CD4-positive, alpha-beta T cell treated with Interleukin-17A for 4 hours (primary cell): ENCODE measurements around the gene ZBTB40.

ENCODE experiments used
- DNase-seq: peaks from one replicate; pipeline ENCODE4 v3.0.0-alpha.2; 2020; ENCODE audit warnings: mixed read lengths

The ZBTB40 gene

DNA sequence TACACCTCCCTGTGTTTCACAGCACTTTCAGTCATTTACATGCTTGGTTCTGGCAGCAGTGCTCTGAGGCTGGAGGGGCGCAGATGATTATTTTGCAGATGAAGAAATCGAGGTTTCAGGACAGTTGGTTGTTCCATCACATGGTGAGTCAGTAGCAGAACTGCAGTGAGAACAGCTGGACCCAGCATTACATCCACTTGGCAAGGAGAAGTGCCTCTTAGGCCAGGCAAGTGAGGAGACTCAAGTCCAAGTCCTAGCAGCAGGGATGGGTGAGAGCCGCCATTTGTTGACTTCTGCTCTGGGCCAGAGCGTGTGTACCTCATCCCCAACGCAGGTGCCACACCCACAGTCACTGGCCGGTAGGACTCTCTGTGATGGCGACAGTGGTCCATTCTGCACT, 84.9 kb downstream of the ZBTB40 start:
- DNase-seq = no peak

DNA sequence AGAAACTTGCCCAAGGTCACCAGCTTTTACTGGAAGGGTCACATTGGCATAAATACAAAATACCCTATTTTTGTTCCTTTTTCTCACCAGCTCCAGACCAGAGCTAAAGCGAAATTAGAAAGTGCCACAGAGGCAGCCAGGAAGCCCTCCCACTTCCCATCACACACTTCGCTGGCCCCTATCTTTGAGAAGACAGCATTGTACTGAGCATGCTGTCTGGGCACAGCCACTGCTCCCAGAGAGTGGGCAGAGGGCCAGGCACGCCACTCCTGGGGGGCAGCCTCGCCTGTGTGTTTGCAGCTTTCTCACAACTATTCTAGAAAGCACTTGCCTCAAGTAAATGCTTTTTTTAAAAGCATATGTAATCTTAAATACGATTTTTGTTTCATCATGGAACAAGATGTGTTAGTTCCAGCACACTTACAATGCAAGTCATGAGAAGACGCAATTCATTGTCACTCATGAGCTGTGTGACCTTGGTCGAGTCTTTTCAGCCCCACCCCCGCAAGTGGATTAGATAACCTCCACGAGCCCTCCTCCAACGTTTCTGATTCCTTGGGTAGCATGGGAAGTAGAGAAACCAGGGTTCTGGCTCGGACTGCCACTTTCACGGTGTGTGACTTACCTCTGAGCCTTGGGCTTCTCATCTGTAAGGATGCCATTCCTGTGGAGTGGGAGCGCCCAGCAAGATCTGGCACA, 85.9 kb downstream of the ZBTB40 start:
- no peak for DNase-seq

DNA sequence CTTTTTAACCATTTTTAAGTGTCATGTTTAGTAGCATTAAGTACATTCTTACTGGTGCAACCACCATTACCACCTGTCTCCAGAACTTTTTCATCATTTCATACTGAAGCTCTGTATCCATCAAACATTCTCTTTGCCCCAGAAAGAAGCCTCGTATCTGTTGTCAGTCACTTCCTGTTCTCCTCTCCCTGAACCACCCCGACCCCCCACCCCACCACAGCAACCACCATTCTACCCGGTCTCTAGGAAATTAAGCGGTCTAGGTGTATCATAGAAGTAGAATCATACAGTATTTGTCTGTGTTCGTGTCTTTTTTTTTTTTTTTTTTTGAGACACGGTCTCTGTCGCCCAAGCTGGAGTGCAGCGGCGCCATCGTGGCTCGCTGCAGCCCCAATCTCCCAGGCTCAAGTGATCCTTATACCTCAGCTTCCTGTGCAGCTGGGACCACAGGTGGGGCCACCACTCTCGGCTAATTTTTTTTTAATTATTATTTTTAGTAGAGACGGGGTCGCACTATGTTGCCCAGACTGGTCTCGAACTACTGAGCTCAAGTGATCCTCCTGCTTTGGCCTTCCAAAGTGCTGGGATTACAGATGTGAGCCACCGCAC, 88.0 kb downstream of the ZBTB40 start:
- no peak for DNase-seq

DNA sequence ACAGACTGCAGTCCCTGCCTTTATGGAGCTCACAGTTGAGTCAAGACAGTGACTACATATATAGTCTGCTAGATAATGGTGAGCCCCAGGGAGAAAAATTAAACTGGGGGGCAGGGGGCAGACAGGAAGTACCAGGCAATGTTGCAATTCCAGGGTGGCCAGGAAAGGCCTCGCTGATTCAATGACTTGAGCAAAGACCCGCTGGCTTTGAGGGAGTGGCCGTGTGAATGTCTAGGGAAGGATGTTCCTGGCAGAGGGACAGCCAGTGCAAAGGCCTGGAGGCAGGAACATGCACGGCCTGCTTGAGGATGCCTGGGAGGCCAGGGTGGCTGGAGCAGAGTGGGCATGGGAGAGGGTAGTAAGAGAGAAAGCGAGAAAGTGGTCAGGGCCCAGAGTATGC, 88.7 kb downstream of the ZBTB40 start:
- no peak for DNase-seq

DNA sequence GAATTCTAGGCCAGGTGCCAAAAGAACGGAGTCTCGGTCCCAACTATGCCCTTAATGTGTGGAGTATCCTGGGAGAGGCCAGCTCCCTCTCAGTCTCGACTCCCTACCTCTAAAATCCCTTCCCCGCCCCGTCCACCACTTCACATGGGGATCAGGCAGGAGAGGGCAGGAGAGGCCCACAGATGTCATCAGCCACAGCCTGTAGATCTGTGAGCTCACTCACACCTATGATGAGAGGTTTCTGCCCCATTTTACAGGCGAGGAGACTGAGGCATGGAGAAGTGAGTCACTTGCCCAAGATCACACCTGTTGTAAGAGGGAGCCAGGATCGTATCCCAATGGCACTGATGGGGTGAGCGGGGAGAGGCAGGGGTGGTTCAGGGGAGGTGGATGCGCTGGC, 91.2 kb downstream of the ZBTB40 start:
- DNase-seq = no peak

DNA sequence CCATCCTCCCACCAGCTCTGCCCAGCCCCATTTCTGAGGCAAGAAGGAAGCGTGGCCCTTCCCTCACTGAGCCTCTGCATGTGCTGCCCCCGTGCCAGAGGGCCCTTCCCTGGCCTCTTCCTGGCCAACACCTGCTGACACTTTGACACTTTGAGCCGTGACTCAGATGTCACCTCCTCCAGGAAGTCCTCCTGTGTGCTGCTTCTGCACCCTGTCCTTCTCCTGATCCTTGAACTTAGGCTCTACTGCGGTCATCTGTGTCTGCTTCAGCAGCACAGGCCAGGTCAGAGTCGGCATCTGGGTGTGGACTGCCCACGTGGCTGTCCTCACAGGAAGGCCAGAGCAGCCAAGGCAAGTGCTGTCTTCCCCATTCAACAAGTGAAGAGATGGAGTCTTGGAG, 92.0 kb downstream of the ZBTB40 start:
- DNase-seq = no peak

DNA sequence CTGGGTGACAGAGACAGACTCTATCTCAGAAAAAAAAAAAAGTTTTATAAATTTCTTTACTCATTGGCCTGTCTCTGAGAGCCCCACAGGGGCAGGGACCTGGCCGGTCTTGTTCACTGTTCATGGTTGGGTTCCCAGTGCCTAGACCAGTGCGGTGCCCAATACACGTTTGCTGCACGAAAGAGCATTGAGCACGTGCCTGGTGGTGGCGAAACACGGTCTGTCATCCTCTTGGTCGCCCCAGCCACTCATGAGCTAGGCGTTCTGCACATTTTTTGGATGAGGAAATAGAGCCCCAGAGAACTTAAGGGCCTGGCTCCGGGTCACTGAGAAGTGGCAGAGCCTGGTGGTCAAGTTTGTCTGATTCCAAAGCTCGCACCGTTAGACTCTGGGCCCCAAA, 93.0 kb downstream of the ZBTB40 start:
- no peak for DNase-seq

DNA sequence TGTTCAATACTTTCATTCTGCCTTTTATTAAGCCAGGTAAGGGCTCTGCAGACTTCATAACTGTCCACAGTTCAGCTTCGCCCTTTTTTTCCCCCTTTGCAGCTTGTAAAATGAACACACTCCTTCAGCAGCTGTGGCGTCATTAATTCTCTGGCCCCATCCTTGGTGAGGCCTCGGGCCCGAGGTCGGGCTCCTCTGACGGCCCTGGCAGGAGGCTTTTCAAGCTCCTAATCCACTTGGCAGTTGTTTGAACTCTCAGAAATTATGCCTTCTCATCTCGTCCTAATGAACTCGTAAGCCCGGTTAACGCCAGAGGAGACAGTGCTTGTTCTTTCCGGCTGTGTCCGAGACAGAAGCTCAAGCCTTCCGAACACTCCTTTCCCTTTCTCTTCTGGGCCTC, 93.5 kb downstream of the ZBTB40 start:
- DNase-seq = no peak

DNA sequence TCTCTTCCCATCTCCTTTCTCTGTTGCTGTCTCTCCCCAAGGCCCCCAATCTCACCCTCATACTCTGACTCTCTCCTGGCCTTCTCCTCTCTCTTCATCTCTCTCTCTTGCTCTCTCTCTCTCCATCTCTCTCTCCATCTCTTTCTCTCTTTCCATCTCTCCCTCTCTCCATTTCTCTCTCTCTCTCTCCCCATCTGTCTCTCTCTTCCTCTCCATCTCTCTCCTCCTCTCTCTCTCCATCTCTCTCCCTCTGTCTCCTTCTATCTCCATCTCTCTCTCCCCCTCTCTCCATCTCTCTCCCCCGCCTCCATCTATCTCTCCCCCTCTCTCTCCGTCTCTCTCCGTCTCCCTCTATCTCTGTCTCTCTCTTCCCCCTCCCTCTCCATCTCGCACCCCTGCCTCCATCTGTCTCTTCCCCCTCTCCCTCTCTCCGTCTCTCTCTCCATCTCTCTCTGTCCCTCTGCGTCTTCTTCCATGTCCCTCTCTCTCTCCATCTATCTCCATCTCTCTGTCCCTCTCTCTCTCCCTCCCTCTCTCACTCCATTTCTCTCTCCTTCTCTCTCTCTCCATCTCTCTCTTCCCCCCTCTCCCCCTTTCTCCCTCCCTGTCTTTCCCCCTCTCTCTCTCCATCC, 95.7 kb downstream of the ZBTB40 start:
- no peak for DNase-seq

DNA sequence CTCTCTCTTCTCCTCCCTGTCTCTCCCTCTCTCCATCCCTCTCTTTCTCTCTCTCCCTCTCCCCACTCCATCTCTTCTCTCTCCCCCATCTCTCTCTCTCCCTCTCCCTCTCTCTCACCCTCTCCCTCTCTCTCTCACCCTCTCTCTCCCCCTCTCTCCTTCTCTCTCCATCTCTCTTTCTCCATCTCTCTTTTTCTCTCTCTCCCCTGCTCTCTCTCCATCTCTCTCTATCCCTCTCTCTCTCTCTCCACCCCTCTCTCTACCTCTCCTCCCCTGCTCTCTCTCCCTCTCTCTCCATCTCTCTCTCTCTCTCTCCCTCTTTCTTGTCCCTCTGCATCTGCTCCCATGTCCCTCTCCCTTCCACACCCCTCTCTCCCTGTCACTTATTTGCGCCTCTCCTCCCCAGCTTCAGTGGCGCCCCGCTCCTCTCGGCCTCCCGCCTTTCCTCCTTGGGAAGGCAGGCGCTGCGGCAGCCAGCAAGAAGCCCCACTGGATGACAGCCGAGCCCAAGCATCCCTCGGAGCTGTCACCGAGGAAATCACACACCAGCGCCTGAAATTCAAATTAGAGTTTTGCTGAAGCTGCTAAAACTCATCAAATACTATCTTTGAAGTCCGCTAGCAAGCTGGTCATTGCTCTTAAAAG, 96.3 kb downstream of the ZBTB40 start:
- DNase-seq = no peak

DNA sequence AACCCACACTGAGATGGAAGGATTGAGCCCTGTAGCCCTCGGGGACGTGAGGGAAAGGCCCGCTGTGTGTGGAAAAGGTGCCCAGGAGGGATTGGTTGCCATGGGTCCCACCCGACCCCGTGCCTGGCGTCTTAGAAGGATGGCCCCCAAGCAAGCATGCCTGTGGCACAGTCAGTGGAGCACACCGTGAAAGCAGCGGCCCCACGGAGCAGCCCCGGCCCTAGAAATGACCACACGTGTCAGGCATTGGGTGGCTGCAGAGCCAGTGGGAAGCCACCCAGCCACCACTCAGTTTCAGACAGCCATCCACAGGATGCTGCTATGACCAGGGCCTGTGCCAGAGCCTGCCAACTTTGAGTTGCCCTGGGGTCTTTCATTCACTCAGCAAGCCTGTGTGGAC, 98.4 kb downstream of the ZBTB40 start:
- no peak for DNase-seq

DNA sequence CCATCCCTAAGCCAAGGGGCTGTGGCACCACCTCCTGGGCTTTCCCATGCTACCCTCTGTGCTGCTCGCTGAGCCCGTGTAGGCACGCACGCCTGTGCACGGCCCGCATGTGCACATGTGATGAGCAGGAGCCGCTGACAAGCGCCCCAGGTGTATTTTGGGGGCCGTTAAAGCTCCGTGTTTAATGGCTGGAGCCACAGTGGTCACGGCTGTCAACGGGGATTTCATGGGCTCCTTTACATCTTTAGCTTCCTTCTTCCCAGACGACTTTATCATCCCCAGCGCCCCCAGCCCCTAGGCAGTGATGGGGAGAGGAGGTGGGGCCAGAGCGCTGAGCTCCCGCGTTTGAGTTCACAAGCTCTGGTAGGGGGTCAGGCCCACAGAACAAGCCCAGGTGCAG, 99.9 kb downstream of the ZBTB40 start:
- DNase-seq = no peak

DNA sequence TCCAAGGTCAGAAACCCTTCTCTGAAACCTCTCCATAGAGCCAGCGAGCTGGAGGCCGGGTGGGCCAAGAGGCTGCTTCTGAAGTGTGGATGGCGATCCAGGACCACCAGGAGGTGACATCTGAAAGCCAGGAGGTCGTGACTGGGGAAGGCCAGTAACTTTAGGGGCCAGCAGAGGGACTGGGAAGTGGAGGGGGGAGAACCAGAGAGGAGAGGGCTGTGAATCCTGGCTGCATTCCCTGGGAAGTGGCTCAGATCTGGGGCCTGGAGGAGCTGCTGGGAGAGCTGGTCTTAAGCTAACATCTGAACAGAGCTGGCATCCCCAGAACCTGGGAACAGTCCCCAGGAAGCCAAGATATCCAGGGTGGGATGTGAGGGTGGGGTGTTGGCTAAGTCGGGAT, 100.4 kb downstream of the ZBTB40 start:
- no peak for DNase-seq

DNA sequence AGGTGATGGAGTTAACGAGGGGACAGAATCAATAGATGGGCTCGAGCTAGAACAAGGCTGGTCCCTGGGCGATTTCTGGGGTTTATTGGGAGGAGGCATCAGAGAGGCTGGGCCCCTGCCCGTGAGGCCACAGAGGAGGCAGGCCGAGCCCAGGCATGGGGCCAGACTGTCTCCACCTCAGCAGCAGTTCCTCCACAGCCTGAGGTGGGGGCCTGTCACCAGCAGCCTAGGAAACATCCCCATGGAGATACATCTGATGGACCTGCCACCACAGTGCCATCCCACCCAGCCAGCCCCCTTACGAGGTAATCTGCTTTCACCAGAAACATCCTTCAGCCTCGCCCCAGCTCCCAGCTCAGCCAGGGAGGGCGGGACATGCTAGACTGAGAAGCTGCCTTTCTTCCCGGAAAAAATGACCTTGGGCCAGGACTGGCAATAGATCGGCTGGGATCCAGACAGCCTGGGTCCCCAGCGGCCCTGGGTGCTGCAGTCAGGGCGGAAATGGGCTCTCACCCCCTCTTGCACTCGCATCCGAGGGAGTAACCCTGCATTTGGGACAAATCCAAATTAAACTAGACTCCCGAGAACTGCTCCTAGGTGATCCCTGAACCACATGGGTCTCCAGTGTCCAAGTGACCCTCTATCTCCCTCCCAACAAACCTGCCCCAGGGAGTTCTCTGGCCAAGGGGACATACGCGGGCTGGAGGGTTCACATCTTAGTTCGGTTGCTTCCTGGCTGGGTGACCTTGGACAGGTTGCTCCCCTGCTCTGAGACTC, 101.6 kb downstream of the ZBTB40 start:
- DNase-seq = no peak

DNA sequence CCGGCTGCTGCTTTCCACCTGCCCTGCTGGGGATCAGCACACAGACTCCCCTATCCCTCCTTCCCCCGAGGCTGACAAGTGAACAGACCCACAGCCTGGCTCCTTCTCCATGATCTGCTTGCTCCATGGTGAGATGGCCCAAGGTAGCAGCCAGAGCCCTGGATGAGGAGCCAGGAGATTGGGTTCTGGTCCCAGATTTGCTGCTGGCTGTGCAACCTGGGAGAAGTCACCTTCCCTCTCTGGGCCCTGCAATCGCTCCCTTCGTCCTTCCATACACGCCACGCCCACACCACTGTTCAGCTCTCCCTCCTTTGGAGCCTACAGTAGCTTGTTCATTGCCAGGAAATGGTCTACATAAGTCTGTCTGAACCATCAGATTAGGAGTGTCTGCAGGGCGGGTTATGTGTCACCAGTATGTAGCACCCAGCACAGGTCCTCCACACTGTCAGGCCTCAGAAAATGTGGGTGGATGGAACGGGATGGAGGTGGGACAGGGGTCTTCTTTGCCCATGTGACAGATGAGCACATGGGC, 102.4 kb downstream of the ZBTB40 start:
- no peak for DNase-seq

DNA sequence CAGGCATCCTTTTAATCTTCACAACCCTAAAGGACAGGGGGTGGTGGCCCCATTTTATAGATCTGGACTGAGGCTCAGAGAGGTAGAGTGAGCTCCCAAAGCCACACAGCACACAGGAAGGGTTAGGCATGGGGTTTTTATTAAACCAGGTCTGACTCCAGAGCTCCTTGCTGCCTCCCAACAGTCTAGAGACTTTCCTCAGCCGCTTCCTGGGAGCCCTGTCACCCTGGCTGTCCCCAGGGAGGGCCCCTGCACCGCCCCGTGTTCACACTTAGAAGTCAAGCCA, 103.7 kb downstream of the ZBTB40 start:
- no peak for DNase-seq

DNA sequence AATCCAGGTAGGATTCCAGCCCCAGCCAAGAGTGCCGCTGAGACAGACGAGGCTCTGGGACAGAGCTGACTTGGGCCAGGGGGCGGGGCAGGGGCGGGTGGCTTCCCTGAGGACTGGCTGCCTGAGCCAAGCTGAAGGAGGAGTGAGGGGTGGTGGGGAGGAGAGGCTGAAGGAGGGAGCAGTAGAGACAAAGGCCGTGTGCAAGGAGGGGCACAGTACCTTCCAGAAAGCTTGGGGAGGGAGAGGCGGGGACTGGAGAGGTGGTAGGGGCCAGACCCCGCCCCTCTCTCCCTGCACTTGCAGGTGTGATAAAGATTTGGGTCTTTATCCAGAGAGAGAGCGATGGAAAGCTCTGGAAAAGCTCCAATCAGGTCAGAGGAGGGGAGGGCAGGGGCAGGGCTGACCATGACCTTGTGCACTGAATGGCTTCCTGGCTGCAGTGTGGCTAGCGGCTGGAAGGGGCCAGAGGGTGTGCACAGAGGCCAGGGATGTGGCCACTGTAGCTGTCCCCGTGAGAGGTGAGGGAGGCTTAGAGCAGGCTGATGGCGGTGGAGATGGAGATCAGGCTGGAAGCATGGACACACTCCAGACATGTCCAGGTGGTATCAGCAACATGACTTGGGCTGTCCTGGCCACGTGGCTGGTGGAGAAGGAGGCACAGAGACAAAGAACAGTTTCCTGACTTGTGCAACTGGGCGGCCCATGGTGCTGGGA, 104.9 kb downstream of the ZBTB40 start:
- no peak for DNase-seq

DNA sequence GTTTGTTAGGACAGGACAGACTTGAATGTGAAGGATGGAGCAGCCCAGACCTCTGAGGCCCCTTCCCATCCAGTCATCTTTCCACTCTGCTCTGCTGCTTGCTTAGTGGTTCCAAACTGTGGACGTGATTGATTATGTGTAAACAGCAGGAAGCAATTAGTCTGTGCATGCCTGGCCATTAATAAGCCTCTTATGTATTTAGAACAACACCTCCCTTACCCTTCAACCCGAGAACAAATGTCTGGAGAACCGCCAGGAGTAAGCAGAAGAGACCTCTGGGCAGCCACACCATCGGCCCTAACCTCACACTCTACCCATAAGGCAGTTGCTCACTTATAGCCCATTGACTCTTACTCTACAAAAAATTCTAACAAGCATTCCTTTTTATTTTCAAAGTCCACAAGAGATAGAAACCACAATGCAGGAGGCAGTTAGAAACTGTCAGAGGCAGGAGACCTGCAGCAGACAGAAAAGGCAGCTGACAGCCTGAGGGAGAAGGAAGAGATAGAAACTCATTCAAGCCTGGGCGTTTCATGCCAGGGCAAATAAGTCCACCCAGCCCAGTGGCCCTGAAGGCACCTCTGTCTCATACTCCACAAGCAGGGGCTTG, 105.8 kb downstream of the ZBTB40 start:
- DNase-seq = no peak

DNA sequence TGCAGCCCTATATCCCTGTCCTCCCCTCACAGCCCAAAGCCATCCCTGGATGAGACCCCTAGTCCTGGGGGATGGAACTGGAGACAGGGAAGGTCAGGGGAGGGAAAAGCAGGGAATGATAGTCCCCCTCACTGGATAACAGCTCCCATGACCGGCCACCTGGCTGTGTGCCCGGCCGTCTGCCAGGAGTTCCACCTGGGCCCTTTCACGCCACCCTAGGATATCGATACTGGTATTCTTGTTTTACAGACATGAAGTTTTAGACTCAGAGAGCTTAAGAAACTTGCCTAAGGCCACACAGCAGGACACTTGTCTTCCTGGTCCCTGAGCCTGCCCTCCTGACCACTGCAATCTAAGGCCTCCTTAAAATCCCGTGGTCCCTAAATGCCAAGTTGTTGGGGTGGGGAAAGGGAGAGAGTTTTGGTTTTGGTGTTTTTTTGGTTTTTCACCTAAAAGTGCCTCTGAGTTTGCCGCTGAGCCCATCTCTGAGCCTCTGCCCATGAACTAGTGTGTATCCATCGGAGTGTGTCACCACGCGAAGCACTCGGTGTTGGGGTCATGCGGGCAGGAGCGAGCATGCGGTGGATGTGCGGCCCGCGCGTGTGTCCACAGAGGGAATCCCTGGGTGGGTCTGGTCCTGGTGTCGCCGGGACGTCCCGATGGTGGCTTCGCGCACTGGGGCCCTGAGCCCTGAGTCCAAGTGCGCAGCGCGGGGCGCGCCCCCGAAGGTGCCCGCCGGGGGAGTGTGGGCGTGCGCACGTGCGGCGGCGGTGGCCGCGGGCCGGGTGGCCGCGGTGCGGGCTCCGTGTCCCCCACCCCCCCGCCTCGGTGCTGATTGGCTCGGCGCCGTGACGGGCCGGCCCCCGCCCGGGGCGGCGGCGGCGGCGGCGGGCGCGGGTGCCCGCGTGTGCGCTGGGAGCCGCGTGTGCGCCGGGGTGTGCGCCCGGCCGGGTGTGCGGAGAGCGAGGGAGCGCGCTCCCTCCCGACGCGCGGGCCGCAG, 111.2 kb downstream of the ZBTB40 start, which contains the start of gene EPHA8:
TSS of gene EPHA8 (plus strand) at position 906 of the 1,000 bp plus-strand sequence. CDS start 147 bp downstream, outside the sequence.
- no peak for DNase-seq
